CD14-positive monocyte (primary cell): ENCODE data around the gene STT3B. TPM values are rescaled to one million over a fixed set of nuclear protein-coding genes. Genes with fewer than 3 reads are reported as not detected.
A peak's percentile ranks its signal among the peaks of the same experiment; 100 is the strongest.

Source experiments
- DNase-seq, 3 donors: peaks; one replicate each; pipeline ENCODE4 v3.0.0-alpha.2; 2011 to 2022
- H2AFZ ChIP-seq: 2 replicates; pipeline ENCODE4 v1.6.0; 2012; ENCODE audit warnings: mild to moderate bottlenecking, low read depth, low read length, inconsistent platforms; ENCODE audit not compliant: insufficient read depth, poor library complexity, severe bottlenecking
- H3K27ac ChIP-seq, 2 donors: 1 replicate in 1 of 2; 2 replicates in 1 of 2; pipeline ENCODE4 v1.5.1; 2012 to 2013; ENCODE audit warnings: low read length in 2 of 2, control low read depth in 1 of 2, inconsistent platforms in 1 of 2, low read depth in 1 of 2, mild to moderate bottlenecking in 1 of 2
- H3K27me3 ChIP-seq, 2 donors: one replicate each; pipeline versions ENCODE4 v1.6.0 to v1.6.1; 2011 to 2013; ENCODE audit warnings: low read length in 2 of 2; ENCODE audit not compliant: control insufficient read depth in 2 of 2, insufficient read depth in 2 of 2
- H3K36me3 ChIP-seq, 2 donors: replicated peaks in 1 of 2; 1 replicate in 1 of 2; 2 replicates in 1 of 2; pipeline versions ENCODE4 v1.5.1 to v1.6.1; 2012 to 2013; ENCODE audit warnings: low read length in 2 of 2, control low read depth in 1 of 2, inconsistent platforms in 1 of 2, mild to moderate bottlenecking in 1 of 2; ENCODE audit not compliant: insufficient read depth in 2 of 2, control insufficient read depth in 1 of 2
- H3K4me1 ChIP-seq, 2 donors: 1 replicate in 1 of 2; 2 replicates in 1 of 2; pipeline versions ENCODE4 v1.5.1 to v1.6.1; 2012 to 2013; ENCODE audit warnings: low read length in 2 of 2, control low read depth in 1 of 2, inconsistent platforms in 1 of 2, mild to moderate bottlenecking in 1 of 2, moderate library complexity in 1 of 2; ENCODE audit not compliant: insufficient read depth in 2 of 2, control insufficient read depth in 1 of 2
- H3K4me2 ChIP-seq: replicated peaks from 2 replicates; pipeline ENCODE3; 2012; ENCODE audit warnings: low read length, moderate library complexity, mild to moderate bottlenecking; ENCODE audit not compliant: poor library complexity, severe bottlenecking; ENCODE audit errors: extremely low read depth
- H3K4me3 ChIP-seq, 3 experiments: fragments of 200-600 bp in 1 of 3; sonication (generic) in 1 of 3; replicated peaks in 1 of 3; 1 replicate in 2 of 3; 2 replicates in 1 of 3; pipeline ENCODE4 v1.5.1; 2011 to 2013; ENCODE audit warnings: low read length in 3 of 3, mild to moderate bottlenecking in 3 of 3, control low read depth in 2 of 3, low read depth in 2 of 3, inconsistent platforms in 1 of 3, moderate library complexity in 1 of 3
- H3K79me2 ChIP-seq: 2 replicates; pipeline ENCODE4 v1.6.0; 2012; ENCODE audit warnings: mild to moderate bottlenecking, control low read depth, inconsistent platforms, low read length, moderate library complexity; ENCODE audit not compliant: insufficient read depth
- H3K9ac ChIP-seq: 2 replicates; pipeline ENCODE4 v1.6.0; 2017; ENCODE audit warnings: low read length, mild to moderate bottlenecking; ENCODE audit not compliant: insufficient read depth, poor library complexity, severe bottlenecking
- H3K9me3 ChIP-seq, 2 donors: replicated peaks in 1 of 2; 1 replicate in 1 of 2; 2 replicates in 1 of 2; pipeline versions ENCODE4 v1.5.1 to v1.6.1; 2012 to 2013; ENCODE audit warnings: low read length in 2 of 2, control low read depth in 1 of 2; ENCODE audit not compliant: control insufficient read depth in 1 of 2, insufficient read depth in 1 of 2
- H4K20me1 ChIP-seq: 2 replicates; pipeline ENCODE4 v1.6.0; 2012; ENCODE audit warnings: mild to moderate bottlenecking, low read length, control low read depth, moderate library complexity; ENCODE audit not compliant: insufficient read depth
- H3K27ac Mint-ChIP-seq, 7 donors: one replicate each; pipeline ENCODE4 v1.8.0; 2020; ENCODE audit warnings: mild to moderate bottlenecking in 7 of 7, mixed read lengths in 7 of 7, moderate library complexity in 6 of 7, inconsistent platforms in 2 of 7
- H3K27me3 Mint-ChIP-seq, 3 donors: one replicate each; pipeline ENCODE4 v1.8.0; 2021 to 2022; ENCODE audit warnings: low read depth in 3 of 3, mild to moderate bottlenecking in 3 of 3, mixed read lengths in 3 of 3, moderate library complexity in 3 of 3, inconsistent platforms in 1 of 3
- H3K36me3 Mint-ChIP-seq, 2 donors: one replicate each; pipeline ENCODE4 v1.8.0; 2020; ENCODE audit warnings: mixed read lengths in 2 of 2, inconsistent platforms in 1 of 2, mild to moderate bottlenecking in 1 of 2
- H3K4me1 Mint-ChIP-seq: one replicate; pipeline ENCODE4 v1.8.0; 2020; ENCODE audit warnings: mild to moderate bottlenecking, mixed read lengths
- H3K4me3 Mint-ChIP-seq, 2 donors: one replicate each; pipeline ENCODE4 v1.8.0; 2020; ENCODE audit warnings: mild to moderate bottlenecking in 2 of 2, mixed read lengths in 2 of 2, moderate library complexity in 1 of 2
- H3K9me3 Mint-ChIP-seq, 7 donors: one replicate each; pipeline ENCODE4 v1.8.0; 2020 to 2022; ENCODE audit warnings: mixed read lengths in 7 of 7, mild to moderate bottlenecking in 6 of 7, moderate library complexity in 6 of 7, inconsistent platforms in 2 of 7
- CTCF ChIP-seq: fragments of 200-600 bp; IDR thresholded peaks from one replicate; pipeline ENCODE4 v1.8.0; 2022; ENCODE audit warnings: antibody characterized with exemption, mild to moderate bottlenecking
- WGBS: methylation state at CpG from one replicate; pipeline ENCODE4 v1.1.5; 2013; ENCODE audit warnings: missing lambda C conversion rate; ENCODE audit not compliant: insufficient coverage; 5-methylcytosine and 5-hydroxymethylcytosine counted together
- intact Hi-C, 2 donors: fragments of 100-400 bp; cut with micrococcal nuclease; formaldehyde crosslinking; loops; one replicate each; pipeline versions ENCODE4 v1.15.0 to v1.15.1; 2023
- polyA plus RNA-seq, 3 donors: library from polyadenylated mRNA; depleted of rRNA in 1 of 3; unstranded in 2 of 3; stranded (reverse) in 1 of 3; fragments of 300-500 nt in 2 of 3; fragments of >200 nt in 1 of 3; fragmentation: Illumina TruSeq in 2 of 3; gene quantifications; 1 replicate in 2 of 3; 2 replicates in 1 of 3; pipeline ENCODE4 v1.2.3, GENCODE V29; 2012 to 2021

Gene STT3B
- polyA plus RNA-seq, 3 donors = 47.3 to 97.0 (median 86.3) TPM

GRCh38 chr3:31562525-31562924 is 29.8 kb downstream of the STT3B start:
- Histone ChIP-seq H3K9me3 (peaks cover 0 to 6% of the 10 kb centered on the region in 2 donors), H3K4me1 (peaks cover 7 to 29% of the 10 kb centered on the region in 2 donors), H3K4me2 (no peak overlapping the region), H3K79me2 (peaks cover 100% of the 10 kb centered on the region), H3K9ac (no peak overlapping the region), H3K4me3 (no peak overlapping the region), H3K27ac (no peak overlapping the region), H3K27me3 (no peaks in the 10 kb centered on the region), H4K20me1 (peaks cover 99% of the 10 kb centered on the region), H2AFZ (no peak overlapping the region), H3K36me3 (no peaks in the 10 kb centered on the region)
- peaks cover 45% of the 10 kb centered on the region for H3K4me1 Mint-ChIP-seq
- H3K36me3 Mint-ChIP-seq = no peaks in the 10 kb centered on the region
- no peak for DNase-seq
- 86% methylated on average over 5 of the region's 8 CpGs for WGBS
- intact Hi-C loops = no loop called here
- H3K4me3 Mint-ChIP-seq = no peak overlapping the region
- no peak for TF ChIP-seq CTCF
- peak overlapping the region in 3 of 7 donors; percentile 35 to 66 (median 47) for H3K27ac Mint-ChIP-seq
- H3K27me3 Mint-ChIP-seq = peaks cover 0 to 1% (median 0%) of the 10 kb centered on the region in 3 donors
- peaks cover 3 to 13% (median 11%) of the 10 kb centered on the region in 7 donors for H3K9me3 Mint-ChIP-seq

GRCh38 chr3:31565288-31565687 is 32.6 kb downstream of the STT3B start:
- intact Hi-C loops = no loop called here

More at GRCh38 chr3:31565288-31565687, 32.6 kb downstream of the STT3B start:
- peaks cover 98% of the 10 kb centered on the region for H4K20me1 ChIP-seq
- H3K27ac ChIP-seq = peak overlapping the region in 1 of 2 donors; percentile 65
- H3K9me3 ChIP-seq = peaks cover 0 to 2% of the 10 kb centered on the region in 2 donors
- Mint-ChIP-seq H3K4me1 (peaks cover 48% of the 10 kb centered on the region), H3K27me3 (peaks cover 0 to 1% (median 0%) of the 10 kb centered on the region in 3 donors), H3K9me3 (peaks cover 0 to 3% (median 2%) of the 10 kb centered on the region in 7 donors), H3K36me3 (no peaks in the 10 kb centered on the region), H3K4me3 (no peak overlapping the region), H3K27ac (peak overlapping the region; percentile 19 to 87 (median 51))
- H3K4me2 ChIP-seq = peak overlapping the region; percentile 6
- DNase-seq = peak; percentile 38 to 58 (median 49)
- TF ChIP-seq CTCF = no peak
- H3K36me3 ChIP-seq = no peaks in the 10 kb centered on the region
- WGBS = no CpG with 5 or more reads among the region's 1 CpG
- no peaks in the 10 kb centered on the region for H3K27me3 ChIP-seq
- no peak overlapping the region for H3K4me3 ChIP-seq
- H2AFZ ChIP-seq = no peak overlapping the region
- no peak overlapping the region for H3K9ac ChIP-seq
- H3K79me2 ChIP-seq = peaks cover 100% of the 10 kb centered on the region
- H3K4me1 ChIP-seq = peaks cover 7 to 29% of the 10 kb centered on the region in 2 donors
